GM13977 (cell line): ENCODE results near the gene TARS2.
A peak's percentile ranks its signal among the peaks of the same experiment; 100 is the strongest.

Experiments used
- DNase-seq: peaks from one replicate; pipeline ENCODE4 v3.0.0; 2012; ENCODE audit warnings: low spot score
- CTCF ChIP-seq: IDR thresholded peaks from 2 replicates; pipeline ENCODE4 v1.5.1; 2012; ENCODE audit warnings: mild to moderate bottlenecking, control low read depth; ENCODE audit not compliant: insufficient read depth; ENCODE audit errors: extremely low read depth, missing control alignments
- in situ Hi-C: fragments of 300-500 bp; cut with MboI; formaldehyde crosslinking; loops from one replicate; pipeline ENCODE4 v1.12.0; 2022; ENCODE audit warnings: low sequenced_read_pairs, low pct_unique_long_range_greater_than_20kb, mixed read lengths, inconsistent platforms; ENCODE audit not compliant: unreplicated experiment

The TARS2 gene

GRCh38 chr1:150513351-150513791 is 26.2 kb downstream of the TARS2 start:
- TF ChIP-seq CTCF, result no peak
- no peak for DNase-seq
- in situ Hi-C loops, result no loop called here

- in situ Hi-C loops, result no loop called here
- TF ChIP-seq CTCF, result no peak
- no peak for DNase-seq
Measured at GRCh38 chr1:150514260-150514659, 27.0 kb downstream of the TARS2 start.

- in situ Hi-C loops, result no loop called here
Measured at GRCh38 chr1:150514913-150515327, 27.7 kb downstream of the TARS2 start.

GRCh38 chr1:150515328-150516049 is 28.3 kb downstream of the TARS2 start, which contains the start of gene FALEC:
TSS of gene FALEC (plus strand) at chr1:150515752.
- peak; percentile 97 for DNase-seq
- in situ Hi-C loops, result no loop called here
- TF ChIP-seq CTCF, result no peak

More at GRCh38 chr1:150514913-150515327, 27.7 kb downstream of the TARS2 start:
- DNase-seq, result no peak
- TF ChIP-seq CTCF, result no peak

GRCh38 chr1:150516050-150516591 is 28.9 kb downstream of the TARS2 start:
- in situ Hi-C loops, result no loop called here
- no peak for TF ChIP-seq CTCF
- DNase-seq, result no peak

- in situ Hi-C loops, result no loop called here
- DNase-seq, result peak; percentile 48
- peak; percentile 41 for TF ChIP-seq CTCF
Measured at GRCh38 chr1:150516616-150517015, 29.4 kb downstream of the TARS2 start.
